ENCODE measurements around the gene ZNF777.

The ZNF777 gene

GRCh38 chr7:149409895-149410294 is 51.0 kb downstream of the ZNF777 start:
- Histone ChIP-seq H3K79me2 (ENCODE audit: insufficient read depth, low read length) (no peaks in the 10 kb centered on the region), H3K9ac (ENCODE audit: low read depth, low read length) (no peak overlapping the region), H3K4me1 (ENCODE audit: insufficient read depth, low read length) (peaks cover 15% of the 10 kb centered on the region), H3K36me3 (ENCODE audit: insufficient read depth, low read length) (no peaks in the 10 kb centered on the region), H4K20me1 (ENCODE audit: insufficient read depth, low read length) (no peaks in the 10 kb centered on the region), H2AFZ (ENCODE audit: low read depth, low read length) (no peak overlapping the region; the same call in 1 of the 2 replicates), H3K4me3 (ENCODE audit: low read depth in 1 of 2, low read length in 2 of 2) (no peak overlapping the region), H3K9me3 (ENCODE audit: insufficient read depth, low read length, severe bottlenecking) (peaks cover 3% of the 10 kb centered on the region), H3K4me2 (ENCODE audit: insufficient read depth, low read length) (no peak overlapping the region), H3K27ac (ENCODE audit: low read length) (no peak overlapping the region), H3K27me3 (ENCODE audit: insufficient read depth, low read length, poor library complexity) (no peaks in the 10 kb centered on the region)
- DNase-seq (no peak), ATAC-seq (ENCODE audit: insufficient read depth, low read depth) (no peak)
- TF ChIP-seq, protein P1, sequence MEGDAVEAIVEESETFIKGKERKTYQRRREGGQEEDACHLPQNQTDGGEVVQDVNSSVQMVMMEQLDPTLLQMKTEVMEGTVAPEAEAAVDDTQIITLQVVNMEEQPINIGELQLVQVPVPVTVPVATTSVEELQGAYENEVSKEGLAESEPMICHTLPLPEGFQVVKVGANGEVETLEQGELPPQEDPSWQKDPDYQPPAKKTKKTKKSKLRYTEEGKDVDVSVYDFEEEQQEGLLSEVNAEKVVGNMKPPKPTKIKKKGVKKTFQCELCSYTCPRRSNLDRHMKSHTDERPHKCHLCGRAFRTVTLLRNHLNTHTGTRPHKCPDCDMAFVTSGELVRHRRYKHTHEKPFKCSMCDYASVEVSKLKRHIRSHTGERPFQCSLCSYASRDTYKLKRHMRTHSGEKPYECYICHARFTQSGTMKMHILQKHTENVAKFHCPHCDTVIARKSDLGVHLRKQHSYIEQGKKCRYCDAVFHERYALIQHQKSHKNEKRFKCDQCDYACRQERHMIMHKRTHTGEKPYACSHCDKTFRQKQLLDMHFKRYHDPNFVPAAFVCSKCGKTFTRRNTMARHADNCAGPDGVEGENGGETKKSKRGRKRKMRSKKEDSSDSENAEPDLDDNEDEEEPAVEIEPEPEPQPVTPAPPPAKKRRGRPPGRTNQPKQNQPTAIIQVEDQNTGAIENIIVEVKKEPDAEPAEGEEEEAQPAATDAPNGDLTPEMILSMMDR (IDR thresholded peaks at IDR 0.05; ENCODE audit: borderline replicate concordance, extremely low read depth, low read length, poor library complexity, severe bottlenecking) = no peak
- no peak for TF ChIP-seq EZH2 (IDR thresholded peaks at IDR 0.05; ENCODE audit: borderline replicate concordance, low read depth, low read length, severe bottlenecking)

- no peaks in the 10 kb centered on the region for H3K36me3 ChIP-seq (ENCODE audit: insufficient read depth, low read length)
- H3K4me1 ChIP-seq (ENCODE audit: insufficient read depth, low read length) = no peaks in the 10 kb centered on the region
- no peak overlapping the region for H3K9ac ChIP-seq (ENCODE audit: low read depth, low read length)
- no peaks in the 10 kb centered on the region for H3K79me2 ChIP-seq (ENCODE audit: insufficient read depth, low read length)
- DNase-seq (no peak), ATAC-seq (ENCODE audit: insufficient read depth, low read depth) (no peak)
- H3K4me2 ChIP-seq (ENCODE audit: insufficient read depth, low read length) = no peak overlapping the region
- no peak overlapping the region for H3K27ac ChIP-seq (ENCODE audit: low read length)
- H4K20me1 ChIP-seq (ENCODE audit: insufficient read depth, low read length) = no peaks in the 10 kb centered on the region
- H3K4me3 ChIP-seq (ENCODE audit: low read depth in 1 of 2, low read length in 2 of 2) = no peak overlapping the region
- H2AFZ ChIP-seq (ENCODE audit: low read depth, low read length) = no peak overlapping the region
- TF ChIP-seq, protein P1 (IDR thresholded peaks at IDR 0.05; ENCODE audit: borderline replicate concordance, extremely low read depth, low read length, poor library complexity, severe bottlenecking) = no peak
- TF ChIP-seq EZH2 (IDR thresholded peaks at IDR 0.05; ENCODE audit: borderline replicate concordance, low read depth, low read length, severe bottlenecking) = no peak
- H3K9me3 ChIP-seq (ENCODE audit: insufficient read depth, low read length, severe bottlenecking) = no peaks in the 10 kb centered on the region
- H3K27me3 ChIP-seq (ENCODE audit: insufficient read depth, low read length, poor library complexity) = peaks cover 4% of the 10 kb centered on the region
These were observed 56.0 kb downstream of the ZNF777 start for GRCh38 chr7:149404825-149405224.

- Histone ChIP-seq H3K36me3 (ENCODE audit: insufficient read depth, low read length) (no peaks in the 10 kb centered on the region), H3K27ac (ENCODE audit: low read length) (no peak overlapping the region), H3K79me2 (ENCODE audit: insufficient read depth, low read length) (no peaks in the 10 kb centered on the region), H3K9ac (ENCODE audit: low read depth, low read length) (no peak overlapping the region), H3K9me3 (ENCODE audit: insufficient read depth, low read length, severe bottlenecking) (no peaks in the 10 kb centered on the region), H3K27me3 (ENCODE audit: insufficient read depth, low read length, poor library complexity) (peaks cover 4% of the 10 kb centered on the region), H3K4me2 (ENCODE audit: insufficient read depth, low read length) (no peak overlapping the region), H3K4me1 (ENCODE audit: insufficient read depth, low read length) (no peaks in the 10 kb centered on the region), H4K20me1 (ENCODE audit: insufficient read depth, low read length) (no peaks in the 10 kb centered on the region), H2AFZ (ENCODE audit: low read depth, low read length) (no peak overlapping the region), H3K4me3 (ENCODE audit: low read depth in 1 of 2, low read length in 2 of 2) (no peak overlapping the region)
- ATAC-seq (ENCODE audit: insufficient read depth, low read depth) = no peak
- DNase-seq = no peak
- TF ChIP-seq EZH2 (IDR thresholded peaks at IDR 0.05; ENCODE audit: borderline replicate concordance, low read depth, low read length, severe bottlenecking) = no peak
- TF ChIP-seq, protein P1 (IDR thresholded peaks at IDR 0.05; ENCODE audit: borderline replicate concordance, extremely low read depth, low read length, poor library complexity, severe bottlenecking) = no peak
These were observed 56.5 kb downstream of the ZNF777 start for GRCh38 chr7:149404396-149404795.
